Measurements from ENCODE around the gene HIGD1C. TPM values are rescaled to one million over a fixed set of nuclear protein-coding genes. Genes with fewer than 3 reads are reported as not detected.

The HIGD1C gene
- total RNA-seq, 1 donor from 2014 or later: not detected

GRCh38 chr12:50992819-50993218, 40.5 kb downstream of the HIGD1C start:
- ATAC-seq: peak; percentile 9 to 21
- intact Hi-C loops (cut with DNase I): no loop called here
- Histone ChIP-seq H3K36me3 (peaks cover 87% of the 10 kb centered on the region), H3K4me3 (no peak overlapping the region), H3K4me1 (no peaks in the 10 kb centered on the region), H3K27ac (no peak overlapping the region), H3K9me3 (no peaks in the 10 kb centered on the region), H3K27me3 (ENCODE audit: low read depth) (no peaks in the 10 kb centered on the region)
- no peak for TF ChIP-seq CTCF (IDR thresholded peaks at IDR 0.05)
- no peak for DNase-seq

GRCh38 chr12:50999093-50999492, 46.7 kb downstream of the HIGD1C start:
- ATAC-seq (peak in 1 of 2 donors; percentile 42), DNase-seq (no peak)
- no peaks in the 10 kb centered on the region for H3K4me1 ChIP-seq
- peaks cover 96% of the 10 kb centered on the region for H3K36me3 ChIP-seq
- H3K9me3 ChIP-seq: no peaks in the 10 kb centered on the region
- intact Hi-C loops (cut with DNase I): no loop called here
- H3K4me3 ChIP-seq: no peak overlapping the region
- no peak for TF ChIP-seq CTCF (IDR thresholded peaks at IDR 0.05)
- no peaks in the 10 kb centered on the region for H3K27me3 ChIP-seq (ENCODE audit: low read depth)
- H3K27ac ChIP-seq: no peak overlapping the region

- no peak for ATAC-seq
- Histone ChIP-seq H3K4me3 (no peak overlapping the region), H3K9me3 (no peaks in the 10 kb centered on the region), H3K27me3 (ENCODE audit: low read depth) (no peaks in the 10 kb centered on the region), H3K4me1 (peaks cover 2% of the 10 kb centered on the region), H3K27ac (no peak overlapping the region), H3K36me3 (peaks cover 96% of the 10 kb centered on the region)
- TF ChIP-seq CTCF (IDR thresholded peaks at IDR 0.05): no peak
- intact Hi-C loops (cut with DNase I): no loop called here
- DNase-seq: no peak
Measured at GRCh38 chr12:51000245-51000644, 47.9 kb downstream of the HIGD1C start.

- H3K36me3 ChIP-seq: peaks cover 95% of the 10 kb centered on the region
- no peak for TF ChIP-seq CTCF (IDR thresholded peaks at IDR 0.05)
Measured at GRCh38 chr12:51001799-51002198, 49.5 kb downstream of the HIGD1C start.

GRCh38 chr12:51004504-51004903, 52.2 kb downstream of the HIGD1C start:
- Histone ChIP-seq H3K27ac (no peak overlapping the region), H3K9me3 (no peaks in the 10 kb centered on the region), H3K4me1 (peaks cover 23% of the 10 kb centered on the region), H3K27me3 (ENCODE audit: low read depth) (no peaks in the 10 kb centered on the region), H3K4me3 (no peak overlapping the region), H3K36me3 (peaks cover 80% of the 10 kb centered on the region)
- intact Hi-C loops (cut with DNase I): no loop called here
- no peak for TF ChIP-seq CTCF (IDR thresholded peaks at IDR 0.05)
- DNase-seq: no peak
- no peak for ATAC-seq

More at GRCh38 chr12:51001799-51002198, 49.5 kb downstream of the HIGD1C start:
- DNase-seq (no peak), ATAC-seq (no peak)
- Histone ChIP-seq H3K4me1 (peaks cover 16% of the 10 kb centered on the region), H3K27me3 (ENCODE audit: low read depth) (no peaks in the 10 kb centered on the region), H3K27ac (no peak overlapping the region), H3K4me3 (no peak overlapping the region), H3K9me3 (no peaks in the 10 kb centered on the region)
- intact Hi-C loops (cut with DNase I): no loop called here

GRCh38 chr12:51005030-51005429, 52.7 kb downstream of the HIGD1C start:
- no peak for TF ChIP-seq CTCF (IDR thresholded peaks at IDR 0.05)
- peaks cover 75% of the 10 kb centered on the region for H3K36me3 ChIP-seq
- no peak for ATAC-seq

More at GRCh38 chr12:51005030-51005429, 52.7 kb downstream of the HIGD1C start:
- DNase-seq: no peak
- peak overlapping the region; percentile 32 for H3K27ac ChIP-seq
- intact Hi-C loops (cut with DNase I): no loop called here
- no peaks in the 10 kb centered on the region for H3K9me3 ChIP-seq
- H3K4me3 ChIP-seq: no peak overlapping the region
- H3K27me3 ChIP-seq (ENCODE audit: low read depth): no peaks in the 10 kb centered on the region
- H3K4me1 ChIP-seq: peaks cover 28% of the 10 kb centered on the region

Data from lower lobe of right lung (tissue), 2 donors.